B cell (primary cell): Measurements from ENCODE around the gene ITGB2. TPM values are rescaled to one million over a fixed set of nuclear protein-coding genes. Genes with fewer than 3 reads are reported as not detected.

Experiments used
- ATAC-seq: fragments of 200-7000 bp; cut with Tn5 transposase; one replicate; pipeline ENCODE4 v1.10.0; 2021; ENCODE audit warnings: low read depth, mild to moderate bottlenecking, moderate number of reproducible peaks, moderate library complexity
- CTCF ChIA-PET: fragments of 350-600 bp; sonication (Branson Sonifier 250); formaldehyde crosslinking; loops from one replicate; lab custom pipeline; 2021; ENCODE audit warnings: antibody characterized with exemption, inconsistent platforms; lab: Charles Lee
- POLR2A ChIA-PET: fragments of 350-600 bp; sonication (Branson Sonifier 250); formaldehyde crosslinking; loops from one replicate; lab custom pipeline; 2021; ENCODE audit warnings: antibody characterized with exemption; lab: Charles Lee
- DNase-seq: peaks from one replicate; pipeline ENCODE4 v3.0.0; 2013
- H2AFZ ChIP-seq: 2 replicates; pipeline ENCODE4 v1.6.1; 2012; ENCODE audit warnings: mild to moderate bottlenecking, low read depth, low read length; ENCODE audit not compliant: insufficient read depth, poor library complexity, severe bottlenecking
- H3K27ac ChIP-seq, 2 donors: 1 replicate in 1 of 2; 2 replicates in 1 of 2; pipeline ENCODE4 v1.5.1; 2012 to 2013; ENCODE audit warnings: low read length in 2 of 2, mild to moderate bottlenecking in 2 of 2, moderate library complexity in 1 of 2
- H3K27me3 ChIP-seq, 4 experiments: fragments of 200-600 bp in 1 of 4; sonication (generic) in 1 of 4; replicated peaks in 1 of 4; 1 replicate in 2 of 4; 2 replicates in 2 of 4; pipeline versions ENCODE4 v1.6.1 to v1.7.0; 2013 to 2016; ENCODE audit warnings: low read length in 3 of 4, mild to moderate bottlenecking in 2 of 4, mixed read lengths in 1 of 4, moderate library complexity in 1 of 4; ENCODE audit not compliant: insufficient read depth in 4 of 4, control insufficient read depth in 3 of 4; ENCODE audit errors: control extremely low read depth in 1 of 4
- H3K36me3 ChIP-seq, 2 experiments: replicated peaks in 1 of 2; 1 replicate in 1 of 2; 2 replicates in 1 of 2; pipeline versions ENCODE4 v1.6.1 to v1.7.1; 2013; ENCODE audit warnings: low read length in 1 of 2; ENCODE audit not compliant: insufficient read depth in 2 of 2, control insufficient read depth in 1 of 2; ENCODE audit errors: control extremely low read depth in 1 of 2, extremely low read depth in 1 of 2
- H3K4me1 ChIP-seq, 2 donors: fragments of 200-600 bp in 1 of 2; sonication (generic) in 1 of 2; 1 replicate in 1 of 2; 2 replicates in 1 of 2; pipeline versions ENCODE4 v1.5.1 to v1.6.1; 2013 to 2017; ENCODE audit warnings: low read length in 2 of 2; ENCODE audit not compliant: control insufficient read depth in 2 of 2, insufficient read depth in 2 of 2
- H3K4me2 ChIP-seq: replicated peaks from 2 replicates; pipeline ENCODE3; 2012; ENCODE audit warnings: mild to moderate bottlenecking, low read depth, low read length; ENCODE audit not compliant: poor library complexity, severe bottlenecking
- H3K4me3 ChIP-seq, 5 experiments: fragments of 200-600 bp in 1 of 5; sonication (generic) in 1 of 5; 1 replicate in 3 of 5; 2 replicates in 2 of 5; pipeline versions ENCODE4 v1.5.1 to v1.7.0; 2011 to 2016; ENCODE audit warnings: low read length in 4 of 5, mild to moderate bottlenecking in 4 of 5, low read depth in 2 of 5, control low read depth in 1 of 5, moderate library complexity in 1 of 5; ENCODE audit not compliant: insufficient read depth in 1 of 5; ENCODE audit errors: control extremely low read depth in 1 of 5, extremely low read depth in 1 of 5
- H3K79me2 ChIP-seq: fragments of 200-600 bp; sonication (generic); one replicate; pipeline ENCODE4 v1.6.0; 2016; ENCODE audit warnings: low read length; ENCODE audit not compliant: control insufficient read depth, insufficient read depth
- H3K9ac ChIP-seq: fragments of 200-600 bp; sonication (generic); 2 replicates; pipeline ENCODE4 v1.6.1; 2017; ENCODE audit warnings: mild to moderate bottlenecking, low read length, moderate library complexity
- H3K9me3 ChIP-seq, 3 donors: one replicate each; pipeline versions ENCODE4 v1.6.1 to v1.7.1; 2013; ENCODE audit warnings: low read length in 2 of 3; ENCODE audit not compliant: control insufficient read depth in 2 of 3, insufficient read depth in 1 of 3; ENCODE audit errors: control extremely low read depth in 1 of 3
- H4K20me1 ChIP-seq: 2 replicates; pipeline ENCODE4 v1.6.0; 2012; ENCODE audit warnings: mild to moderate bottlenecking, low read length; ENCODE audit not compliant: insufficient read depth, control insufficient read depth, poor library complexity, severe bottlenecking
- H3K27ac Mint-ChIP-seq: one replicate; pipeline ENCODE4 v1.8.0; 2021; ENCODE audit warnings: mixed read lengths
- H3K27me3 Mint-ChIP-seq: one replicate; pipeline ENCODE4 v1.8.0; 2021; ENCODE audit warnings: mixed read lengths
- H3K4me1 Mint-ChIP-seq: one replicate; pipeline ENCODE4 v1.8.0; 2021; ENCODE audit warnings: mixed read lengths
- H3K4me3 Mint-ChIP-seq: one replicate; pipeline ENCODE4 v1.8.0; 2021; ENCODE audit warnings: mixed read lengths
- H3K9me3 Mint-ChIP-seq: one replicate; pipeline ENCODE4 v1.8.0; 2022; ENCODE audit warnings: mixed read lengths; ENCODE audit not compliant: insufficient read depth
- CTCF ChIP-seq: fragments of 200-600 bp; IDR thresholded peaks from one replicate; pipeline ENCODE4 v1.8.0; 2022; ENCODE audit warnings: antibody characterized with exemption, mild to moderate bottlenecking
- EZH2 ChIP-seq: IDR thresholded peaks from 2 replicates; pipeline ENCODE4 v1.6.1; 2012; ENCODE audit warnings: borderline replicate concordance, low read depth, mild to moderate bottlenecking, moderate library complexity, low read length; ENCODE audit not compliant: insufficient read depth, poor library complexity, severe bottlenecking
- WGBS: methylation state at CpG from one replicate; pipeline ENCODE4 v1.1.5; 2013; ENCODE audit warnings: missing lambda C conversion rate; ENCODE audit not compliant: insufficient coverage; 5-methylcytosine and 5-hydroxymethylcytosine counted together
- intact Hi-C: fragments of 100-400 bp; cut with micrococcal nuclease; formaldehyde crosslinking; loops from one replicate; pipeline ENCODE4 v1.10.0; 2022
- polyA plus RNA-seq: library from polyadenylated mRNA; depleted of rRNA; stranded (reverse); fragments of >200 nt; gene quantifications from 2 replicates; pipeline ENCODE4 v1.2.3, GENCODE V29; 2012
- total RNA-seq, 2 donors: library from RNA; stranded (reverse); fragments of 120-200 nt in 1 of 2; gene quantifications; 1 replicate in 1 of 2; 2 replicates in 1 of 2; pipeline versions ENCODE4 v1.2.3 to v1.2.4, GENCODE V29; 2013 to 2022

Gene ITGB2
- total and polyA plus RNA-seq, 2 donors (not counting 1 experiment from before 2014, with no cell fraction given): 102 to 368 TPM

- Histone ChIP-seq H3K27ac (no peak overlapping the region), H3K4me3 (no peak overlapping the region), H2AFZ (no peak overlapping the region), H3K4me1 (peaks cover 0 to 6% of the 10 kb centered on the region in 2 donors), H3K36me3 (peaks cover 0 to 88% of the 10 kb centered on the region in 2 experiments), H3K27me3 (no peaks in the 10 kb centered on the region), H3K4me2 (no peak overlapping the region), H3K9me3 (no peaks in the 10 kb centered on the region), H4K20me1 (peaks cover 69% of the 10 kb centered on the region), H3K9ac (no peak overlapping the region), H3K79me2 (peaks cover 50% of the 10 kb centered on the region)
- Mint-ChIP-seq H3K4me1 (no peaks in the 10 kb centered on the region), H3K4me3 (no peak overlapping the region), H3K9me3 (no peaks in the 10 kb centered on the region), H3K27me3 (no peaks in the 10 kb centered on the region), H3K27ac (no peak overlapping the region)
- DNase-seq (no peak), ATAC-seq (no peak)
- TF ChIP-seq EZH2 (no peak), CTCF (no peak)
- ChIA-PET CTCF (no interaction called here), POLR2A (interaction anchor here (0.6 kb wide), 1 partner anchor 74 kb away, joined by 6 read pairs; no protein-coding TSS in a partner anchor)
- WGBS: 96% methylated on average over 34 of the region's 34 CpGs
- intact Hi-C loops: no loop called here
These were observed 66.9 kb downstream of the ITGB2 start for GRCh38 chr21:44853601-44854390.

- ChIA-PET POLR2A (no interaction called here), CTCF (interaction anchor here (1.1 kb wide), 1 partner anchor 58 kb away, joined by 3 read pairs; no protein-coding TSS in a partner anchor)
- no peaks in the 10 kb centered on the region for H3K9me3 Mint-ChIP-seq
- H3K27ac Mint-ChIP-seq: no peak overlapping the region
- no peaks in the 10 kb centered on the region for H3K9me3 ChIP-seq
- intact Hi-C loops: no loop called here
- H3K9ac ChIP-seq: no peak overlapping the region
- peaks cover 30% of the 10 kb centered on the region for H3K79me2 ChIP-seq
- no peak overlapping the region for H3K4me2 ChIP-seq
- no peaks in the 10 kb centered on the region for H3K27me3 Mint-ChIP-seq
- peaks cover 8% of the 10 kb centered on the region for H3K4me1 Mint-ChIP-seq
- H3K4me3 ChIP-seq: no peak overlapping the region
- WGBS: over 99% methylated on average over 23 of the region's 26 CpGs
- peaks cover 0 to 65% of the 10 kb centered on the region in 2 experiments for H3K36me3 ChIP-seq
- no peak for ATAC-seq
- no peak for DNase-seq
- H3K27me3 ChIP-seq: peaks cover 0 to under 1% (median 0%) of the 10 kb centered on the region in 4 experiments
- no peak overlapping the region for H2AFZ ChIP-seq
- H3K4me3 Mint-ChIP-seq: no peak overlapping the region
- H3K4me1 ChIP-seq: peaks cover 7 to 14% of the 10 kb centered on the region in 2 donors
- TF ChIP-seq CTCF (no peak), EZH2 (no peak)
- no peak overlapping the region for H3K27ac ChIP-seq
- H4K20me1 ChIP-seq: peaks cover 42% of the 10 kb centered on the region
These were observed 69.6 kb downstream of the ITGB2 start for GRCh38 chr21:44850905-44851657.
